GM12891 (cell line): ENCODE measurements around the gene PPP6C.

Experiments used
- DNase-seq: peaks from one replicate; pipeline ENCODE4 v3.0.0; 2011; ENCODE audit warnings: low spot score; ENCODE audit not compliant: insufficient read length
- FAIRE-seq: peaks from 2 replicates; lab custom pipeline; 2011; peaks lifted over from hg19 to GRCh38; lab: Jason Lieb, UNC
- PAX5 ChIP-seq: IDR thresholded peaks from 2 replicates; pipeline ENCODE4 v1.6.1; 2011; ENCODE audit warnings: low read length, moderate library complexity, mild to moderate bottlenecking; ENCODE audit not compliant: insufficient read depth, severe bottlenecking
- POLR2A ChIP-seq: IDR thresholded peaks from 2 replicates; pipeline ENCODE4 v1.6.1; 2011; ENCODE audit warnings: low read depth, low read length, control low read depth
- POLR2AphosphoS5 ChIP-seq: IDR thresholded peaks from 2 replicates; pipeline ENCODE4 v1.6.1; 2011; ENCODE audit warnings: low read depth, low read length, control low read depth
- POU2F2 ChIP-seq: IDR thresholded peaks from 2 replicates; pipeline ENCODE4 v1.6.1; 2011; ENCODE audit warnings: low read depth, mild to moderate bottlenecking, control low read depth, low read length, moderate library complexity
- SPI1 ChIP-seq: IDR thresholded peaks from 2 replicates; pipeline ENCODE4 v1.6.1; 2011; ENCODE audit warnings: low read depth, low read length, control low read depth
- TAF1 ChIP-seq: IDR thresholded peaks from 2 replicates; pipeline ENCODE4 v1.6.1; 2011; ENCODE audit warnings: low read depth, low read length, control low read depth

PPP6C gene

GRCh38 chr9:125156551-125156950, 33.1 kb downstream of the PPP6C start:
- DNase-seq (no peak), FAIRE-seq (no peak)
- no peak for TF ChIP-seq SPI1
- TF ChIP-seq PAX5 = no peak
- no peak for TF ChIP-seq TAF1
- TF ChIP-seq POLR2AphosphoS5 = no peak
- no peak for TF ChIP-seq POU2F2
- no peak for TF ChIP-seq POLR2A

- peak; percentile 13 for FAIRE-seq
- TF ChIP-seq TAF1 (no peak), POLR2A (no peak), POU2F2 (no peak), POLR2AphosphoS5 (no peak), PAX5 (no peak), SPI1 (no peak)
- no peak for DNase-seq
These were observed 35.8 kb downstream of the PPP6C start for GRCh38 chr9:125153712-125154367.

GRCh38 chr9:125151730-125152129, 37.9 kb downstream of the PPP6C start:
- TF ChIP-seq SPI1 (no peak), POLR2AphosphoS5 (no peak), POLR2A (no peak), PAX5 (no peak), POU2F2 (no peak), TAF1 (no peak)

GRCh38 chr9:125150349-125151245, 39.0 kb downstream of the PPP6C start:
- DNase-seq = no peak
- TF ChIP-seq SPI1 (no peak), POLR2AphosphoS5 (no peak), PAX5 (no peak), TAF1 (no peak), POU2F2 (no peak), POLR2A (no peak)
- FAIRE-seq = no peak

More at GRCh38 chr9:125151730-125152129, 37.9 kb downstream of the PPP6C start:
- DNase-seq (no peak), FAIRE-seq (no peak)

- DNase-seq (no peak), FAIRE-seq (no peak)
- no peak for TF ChIP-seq POLR2A
- no peak for TF ChIP-seq POU2F2
These were observed 42.1 kb downstream of the PPP6C start for GRCh38 chr9:125147401-125147951.

- no peak for DNase-seq
- peak; percentile 33 for FAIRE-seq
- TF ChIP-seq SPI1 (no peak), POU2F2 (no peak), PAX5 (no peak), TAF1 (no peak), POLR2AphosphoS5 (no peak), POLR2A (no peak)
These were observed 43.4 kb downstream of the PPP6C start for GRCh38 chr9:125146247-125146646.

GRCh38 chr9:125145425-125145824, 44.2 kb downstream of the PPP6C start:
- no peak for TF ChIP-seq PAX5
- no peak for TF ChIP-seq SPI1
- no peak for TF ChIP-seq TAF1
- no peak for TF ChIP-seq POLR2A
- TF ChIP-seq POU2F2 = no peak
- TF ChIP-seq POLR2AphosphoS5 = no peak
- FAIRE-seq (no peak), DNase-seq (no peak)

- peak; percentile 92 for FAIRE-seq
- TF ChIP-seq POU2F2 = no peak; the same call in 1 of the 2 replicates
- TF ChIP-seq SPI1 = peak; percentile 22; the same call in 1 of the 2 replicates
- TF ChIP-seq POLR2AphosphoS5 = no peak
- TF ChIP-seq TAF1 = no peak
- peak; percentile 7 for TF ChIP-seq PAX5
- TF ChIP-seq POLR2A = no peak
These were observed 46.1 kb downstream of the PPP6C start, which contains the start of gene SCAI for GRCh38 chr9:125143377-125144090. TSS of gene SCAI (minus strand) at chr9:125143528. CDS start at chr9:125143437, 91 bp downstream.

GRCh38 chr9:125142560-125143376, 46.8 kb downstream of the PPP6C start:
- FAIRE-seq (no peak), DNase-seq (no peak)
- no peak for TF ChIP-seq PAX5
- TF ChIP-seq POU2F2 = no peak
- TF ChIP-seq POLR2A = no peak
- no peak for TF ChIP-seq POLR2AphosphoS5
- TF ChIP-seq SPI1 = no peak
- no peak for TF ChIP-seq TAF1

More at GRCh38 chr9:125143377-125144090, 46.1 kb downstream of the PPP6C start, which contains the start of gene SCAI:
- DNase-seq = peak; percentile 96
